Sigmoid colon (tissue), 7 donors: ENCODE results near the gene CABP4. TPM values are rescaled to one million over a fixed set of nuclear protein-coding genes. Genes with fewer than 3 reads are reported as not detected.
"Not testable (repeated sequence)": the region's sequence is repeated elsewhere in the genome, so short reads cannot be mapped to it uniquely, and the experiment has no call there.

ENCODE experiments used
- DNase-seq: peaks from one replicate; pipeline ENCODE4 v3.0.0-alpha.2; 2019
- H3K27ac ChIP-seq, 4 donors: fragments of 200-600 bp; sonication (generic); one replicate each; pipeline ENCODE4 v1.5.1; 2016 to 2019; ENCODE audit warnings: mild to moderate bottlenecking in 1 of 4
- H3K27me3 ChIP-seq, 3 donors: fragments of 200-600 bp; sonication (generic); one replicate each; pipeline ENCODE4 v1.5.1; 2019; ENCODE audit warnings: mild to moderate bottlenecking in 1 of 3
- H3K36me3 ChIP-seq, 4 donors: fragments of 200-600 bp; sonication (generic); one replicate each; pipeline ENCODE4 v1.5.1; 2016 to 2019
- H3K4me1 ChIP-seq, 4 donors: fragments of 200-600 bp; sonication (generic); one replicate each; pipeline ENCODE4 v1.5.1; 2017 to 2019
- H3K4me3 ChIP-seq, 4 donors: fragments of 200-600 bp; sonication (generic); one replicate each; pipeline ENCODE4 v1.5.1; 2017 to 2019; ENCODE audit warnings: mild to moderate bottlenecking in 2 of 4, moderate library complexity in 1 of 4
- H3K9me3 ChIP-seq, 4 donors: fragments of 200-600 bp in 3 of 4; sonication (generic) in 3 of 4; one replicate each; pipeline versions ENCODE4 v1.5.1 to v1.6.1; 2013 to 2019
- CTCF ChIP-seq, 4 experiments: fragments of 450-650 bp in 3 of 4; fragments of 200-600 bp in 1 of 4; IDR thresholded peaks; one replicate each; pipeline ENCODE4 v1.5.1; 2016 to 2019; ENCODE audit warnings: antibody characterized with exemption in 4 of 4, mild to moderate bottlenecking in 3 of 4, moderate library complexity in 2 of 4
- EP300 ChIP-seq, 4 donors: sonication (generic); formaldehyde crosslinking; IDR thresholded peaks; one replicate each; pipeline ENCODE4 v1.6.1; 2017; ENCODE audit warnings: antibody characterized with exemption in 4 of 4
- POLR2A ChIP-seq, 2 donors: fragments of 450-650 bp; IDR thresholded peaks; one replicate each; pipeline ENCODE4 v1.6.1; 2016; ENCODE audit warnings: antibody characterized with exemption in 2 of 2, mild to moderate bottlenecking in 2 of 2, moderate library complexity in 2 of 2
- POLR2AphosphoS5 ChIP-seq, 4 donors: sonication (generic); formaldehyde crosslinking; IDR thresholded peaks; one replicate each; pipeline ENCODE4 v1.6.1; 2017; ENCODE audit warnings: antibody characterized with exemption in 4 of 4
- WGBS, 2 donors: extraction: QIAGEN DNeasy Blood & Tissue Kit; methylation state at CpG; one replicate each; pipeline ENCODE4 v1.1.7; 2013; 5-methylcytosine and 5-hydroxymethylcytosine counted together
- intact Hi-C: fragments of 100-400 bp; cut with DNase I; formaldehyde crosslinking; loops from one replicate; pipeline ENCODE4 v1.15.1; 2023
- polyA plus RNA-seq, 3 donors: library from polyadenylated mRNA; stranded (reverse); fragments of 200-250 nt; gene quantifications; one replicate each; pipeline ENCODE4 v1.2.3, GENCODE V29; 2013
- total RNA-seq, 4 donors: library from RNA; depleted of rRNA; stranded (reverse); fragments of >200 nt; gene quantifications; one replicate each; pipeline ENCODE4 v1.1.0, GENCODE V29; 2016
- donor health status: healthy with polysubstance abuse.
- donor health status: Bipolar disorder and iron deficiency.
- donor health status: healthy.

The CABP4 gene
- total and polyA plus RNA-seq, 7 donors, result 0.41 to 1.5 (median 0.61) TPM; not detected in 1

GRCh38 chr11:67482275-67482826 is 27.2 kb downstream of the CABP4 start:
- Histone ChIP-seq H3K27me3 (no peaks in the 10 kb centered on the region), H3K4me3 (peak overlapping the region; percentile 36 to 59 (median 51)), H3K27ac (peak overlapping the region; percentile 81 to 87 (median 82)), H3K9me3 (no peaks in the 10 kb centered on the region), H3K4me1 (peaks cover 0 to 37% (median 24%) of the 10 kb centered on the region in 4 donors), H3K36me3 (peaks cover 0 to 6% (median 0%) of the 10 kb centered on the region in 4 donors)
- 29 to 41% methylated on average over 19 of the region's 19 CpGs for WGBS, 2 donors
- intact Hi-C loops, result loop anchor here (1.0 to 5.0 kb wide), 3 partner anchors 13 to 80 kb away; partner anchors contain the start of genes PPP1CA, TBC1D10C and TMEM134
- no peak for DNase-seq
- TF ChIP-seq CTCF (IDR thresholded peaks at IDR 0.05) (no peak), EP300 (IDR thresholded peaks at IDR 0.05) (no peak), POLR2A (IDR thresholded peaks at IDR 0.05) (no peak), POLR2AphosphoS5 (IDR thresholded peaks at IDR 0.05) (no peak)

GRCh38 chr11:67482827-67483798 is 28.0 kb downstream of the CABP4 start, which contains the start of gene AIP:
Gene AIP (plus strand): TSS chr11:67483026. CDS start chr11:67483159, 133 bp downstream.
- intact Hi-C loops, result loop anchor here (1.0 to 5.0 kb wide), 3 partner anchors 14 to 81 kb away; partner anchors contain the start of genes PPP1CA, TBC1D10C and TMEM134
- H3K36me3 ChIP-seq, result peaks cover 0 to 14% (median 0%) of the 10 kb centered on the region in 4 donors
- H3K27me3 ChIP-seq, result no peaks in the 10 kb centered on the region
- H3K9me3 ChIP-seq, result no peaks in the 10 kb centered on the region
- WGBS, 2 donors, result 9 to 12% methylated on average over 60 of the region's 60 CpGs
- DNase-seq, result peak; percentile 99
- peaks cover 0 to 37% (median 24%) of the 10 kb centered on the region in 4 donors for H3K4me1 ChIP-seq
- H3K27ac ChIP-seq, result peak within 1 kb of the TSS; percentile 81 to 87 (median 82)
- H3K4me3 ChIP-seq, result peak within 1 kb of the TSS; percentile 36 to 59 (median 51)
- TF ChIP-seq EP300 (IDR thresholded peaks at IDR 0.05), result no peak
- peak; percentile 42 to 56 for TF ChIP-seq POLR2A (IDR thresholded peaks at IDR 0.05)
- TF ChIP-seq CTCF (IDR thresholded peaks at IDR 0.05), result peak in 1 of 4 experiments; percentile 50
- TF ChIP-seq POLR2AphosphoS5 (IDR thresholded peaks at IDR 0.05), result peak; percentile 47 to 82 (median 73)

- H3K9me3 ChIP-seq, result no peaks in the 10 kb centered on the region
- no peak for DNase-seq
- WGBS, 2 donors, result 67 to 84% methylated on average over 16 of the region's 16 CpGs
- H3K4me3 ChIP-seq, result peak overlapping the region; percentile 36 to 59 (median 51)
- no peak for TF ChIP-seq POLR2A (IDR thresholded peaks at IDR 0.05)
- TF ChIP-seq CTCF (IDR thresholded peaks at IDR 0.05), result no peak
- no peak for TF ChIP-seq EP300 (IDR thresholded peaks at IDR 0.05)
- TF ChIP-seq POLR2AphosphoS5 (IDR thresholded peaks at IDR 0.05), result no peak
- H3K4me1 ChIP-seq, result peaks cover 0 to 37% (median 24%) of the 10 kb centered on the region in 4 donors
- H3K36me3 ChIP-seq, result peaks cover 0 to 21% (median 0%) of the 10 kb centered on the region in 4 donors
- peak overlapping the region; percentile 81 to 87 (median 82) for H3K27ac ChIP-seq
- intact Hi-C loops, result loop anchor here (2.0 to 5.0 kb wide), 2 partner anchors 23 to 82 kb away; partner anchors contain the start of genes PPP1CA and TBC1D10C
- H3K27me3 ChIP-seq, result no peaks in the 10 kb centered on the region
Measured at GRCh38 chr11:67483831-67484665, 28.9 kb downstream of the CABP4 start.

- no peak overlapping the region for H3K4me3 ChIP-seq
- peak; percentile 68 for DNase-seq
- H3K36me3 ChIP-seq, result peaks cover 3 to 29% (median 5%) of the 10 kb centered on the region in 4 donors
- intact Hi-C loops, result loop anchor here (5.0 kb wide), 1 partner anchor 83 kb away; the partner anchor contains the start of genes PPP1CA and TBC1D10C
- no peaks in the 10 kb centered on the region for H3K27me3 ChIP-seq
- H3K9me3 ChIP-seq, result no peaks in the 10 kb centered on the region
- 51 to 80% methylated on average over 11 of the region's 11 CpGs for WGBS, 2 donors
- H3K27ac ChIP-seq, result no peak overlapping the region
- H3K4me1 ChIP-seq, result peaks cover 0 to 37% (median 24%) of the 10 kb centered on the region in 4 donors
- TF ChIP-seq EP300 (IDR thresholded peaks at IDR 0.05) (no peak), POLR2AphosphoS5 (IDR thresholded peaks at IDR 0.05) (no peak), CTCF (IDR thresholded peaks at IDR 0.05) (no peak), POLR2A (IDR thresholded peaks at IDR 0.05) (no peak)
Measured at GRCh38 chr11:67484847-67485311, 29.7 kb downstream of the CABP4 start.

GRCh38 chr11:67485873-67486361 is 30.8 kb downstream of the CABP4 start:
- Histone ChIP-seq H3K4me1 (peaks cover 0 to 37% (median 24%) of the 10 kb centered on the region in 4 donors), H3K36me3 (peaks cover 5 to 39% (median 13%) of the 10 kb centered on the region in 4 donors)
- intact Hi-C loops, H3K27ac ChIP-seq, DNase-seq, H3K9me3 ChIP-seq, H3K27me3 ChIP-seq, H3K4me3 ChIP-seq: not testable (repeated sequence)
- WGBS, 2 donors, result 64 to 75% methylated on average over 7 of the region's 7 CpGs
